GM19328 (cell line): ENCODE measurements around the gene KIF3C.
"Not testable (repeated sequence)": the region's sequence is repeated elsewhere in the genome, so short reads cannot be mapped to it uniquely, and the experiment has no call there.

Source experiments
- ATAC-seq: cut with Tn5 transposase; IDR thresholded peaks from one replicate; pipeline ENCODE4 v1.9.1; 2021; ENCODE audit warnings: mild to moderate bottlenecking, moderate library complexity; ENCODE audit not compliant: unreplicated experiment

The KIF3C gene

DNA sequence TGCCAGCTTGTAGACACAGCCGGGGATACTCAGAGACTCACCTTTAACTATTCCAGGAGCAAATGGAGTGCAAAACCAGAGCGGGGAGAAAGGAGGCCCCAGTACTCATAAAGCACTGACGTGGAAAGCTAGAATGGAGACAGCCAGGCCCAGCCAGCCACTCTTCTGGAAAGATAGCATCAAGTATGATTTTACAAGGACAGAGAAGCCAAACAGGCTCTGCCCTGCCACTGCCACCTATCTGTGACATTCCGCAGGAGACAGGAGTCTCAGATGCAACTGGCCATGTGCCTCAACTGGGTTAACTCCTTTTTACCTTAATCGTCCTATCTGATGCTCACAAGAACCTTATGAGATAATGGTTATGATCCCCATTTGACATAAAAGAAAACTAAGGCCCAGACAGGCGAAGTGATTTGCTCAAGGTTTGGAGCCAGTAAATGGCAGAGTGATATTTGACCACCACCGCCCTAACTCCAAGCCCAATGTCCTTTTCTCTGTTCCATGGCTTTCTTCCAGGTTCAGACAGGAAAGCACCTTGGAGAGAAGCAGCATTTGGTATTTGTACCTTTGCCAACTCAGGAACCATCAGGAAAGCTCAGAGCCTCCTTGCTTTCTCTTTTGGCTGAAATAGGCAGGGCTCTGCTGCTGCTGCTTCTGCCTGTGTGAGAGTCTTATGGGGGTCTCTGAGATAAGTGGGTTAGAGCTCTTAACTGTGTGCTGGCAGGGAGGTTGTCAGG lies 15.6 kb downstream of the KIF3C start:
- ATAC-seq, result no peak

- no peak for ATAC-seq
Measured at GRCh38 chr2:25964891-25965290, 17.4 kb downstream of the KIF3C start.

DNA sequence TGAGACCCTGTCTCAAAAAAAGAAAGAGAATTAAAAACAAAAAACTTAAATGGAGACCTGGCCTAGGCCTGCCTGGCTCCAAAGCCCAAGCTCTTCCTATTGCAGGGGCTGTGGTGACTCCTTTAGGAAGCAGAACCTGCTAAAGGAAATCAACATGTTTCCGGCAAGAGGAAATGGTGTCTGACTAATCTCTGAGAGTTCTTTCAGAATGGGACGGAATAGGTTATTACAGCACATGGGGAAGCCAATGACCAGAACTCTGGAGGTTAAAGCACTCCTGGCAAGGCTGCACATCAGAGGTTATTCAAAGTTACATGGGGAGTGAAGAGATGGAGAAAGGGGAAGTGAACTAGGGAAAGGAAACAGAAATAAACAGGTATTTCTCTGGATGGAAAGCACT lies 21.4 kb downstream of the KIF3C start:
- ATAC-seq, result no peak

GRCh38 chr2:25960396-25960795 lies 21.9 kb downstream of the KIF3C start:
- ATAC-seq, result no peak

GRCh38 chr2:25958611-25959010 lies 23.7 kb downstream of the KIF3C start:
- not testable (repeated sequence) for ATAC-seq

DNA sequence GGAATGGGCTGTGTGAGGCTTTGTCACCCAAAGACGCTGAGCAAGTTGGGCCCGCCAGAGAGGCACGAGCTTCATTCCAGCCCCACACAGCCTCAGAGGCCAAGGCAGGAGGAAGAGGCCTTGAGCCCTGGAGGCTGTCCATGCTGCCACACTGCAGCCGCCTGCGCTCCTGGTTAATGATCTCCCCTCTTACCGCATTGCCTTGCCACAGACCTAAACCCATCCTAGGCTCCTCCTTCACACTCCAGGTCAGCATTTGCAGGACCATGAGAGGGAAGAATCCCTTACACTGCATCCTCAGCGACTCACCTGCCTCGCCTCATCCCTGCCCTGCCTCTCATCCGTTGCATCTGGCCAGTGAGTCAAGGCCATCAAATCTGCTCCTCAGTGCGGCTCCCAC lies 24.6 kb downstream of the KIF3C start:
- no peak for ATAC-seq

- ATAC-seq, result no peak
Measured at GRCh38 chr2:25955869-25956535, 26.3 kb downstream of the KIF3C start.

GRCh38 chr2:25955036-25955435 lies 27.3 kb downstream of the KIF3C start:
- no peak for ATAC-seq

DNA sequence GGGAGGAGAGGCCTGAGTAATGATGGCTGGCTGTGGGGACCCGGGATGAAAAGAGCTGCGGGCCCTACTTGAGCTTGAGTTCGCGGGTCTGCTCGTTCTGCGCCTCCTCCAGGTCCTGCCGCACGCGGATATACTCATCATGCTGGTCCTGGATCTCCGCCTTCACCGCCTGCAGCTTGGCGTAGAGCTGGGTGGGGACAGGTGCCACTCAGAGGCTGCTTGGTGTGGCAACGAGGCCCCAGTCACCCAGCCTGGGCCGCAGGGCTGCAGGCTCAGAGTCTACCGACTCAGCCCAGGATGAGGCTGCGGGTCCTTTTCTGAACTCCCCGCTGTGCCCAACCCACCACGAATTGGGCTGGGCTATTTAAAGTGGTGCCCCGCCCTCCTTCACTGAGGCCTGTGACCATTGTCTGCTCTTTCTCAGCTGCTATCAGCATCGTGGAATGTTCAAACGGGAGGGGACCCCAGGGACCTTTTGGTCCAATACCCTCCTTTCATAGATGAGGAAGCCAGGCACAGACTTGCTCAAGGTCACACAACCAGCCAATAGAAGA lies 28.0 kb downstream of the KIF3C start:
- no peak for ATAC-seq

GRCh38 chr2:25951071-25951547 lies 31.2 kb downstream of the KIF3C start:
- no peak for ATAC-seq

GRCh38 chr2:25948437-25948836 lies 33.9 kb downstream of the KIF3C start:
- ATAC-seq, result no peak

DNA sequence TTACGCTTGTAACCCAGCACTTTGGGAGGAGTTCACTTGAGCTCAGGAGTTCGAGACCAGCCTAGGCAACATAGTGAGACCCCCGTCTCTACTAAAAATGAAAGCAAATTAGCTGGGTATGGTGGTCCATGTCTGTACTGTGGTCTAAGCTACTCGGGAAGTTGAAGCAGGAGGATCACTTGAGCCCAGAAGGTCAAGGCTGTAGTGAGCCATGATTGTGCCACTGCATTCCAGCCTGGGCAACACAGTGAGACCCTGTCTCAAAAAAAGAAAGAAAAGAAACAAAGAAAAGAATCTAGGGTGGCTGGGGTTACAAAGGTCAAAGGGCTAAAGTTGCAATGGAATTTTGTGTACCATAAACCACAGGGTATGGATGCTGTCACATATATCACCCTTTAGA lies 41.3 kb downstream of the KIF3C start:
- no peak for ATAC-seq

GRCh38 chr2:25939257-25939668 lies 43.0 kb downstream of the KIF3C start:
- ATAC-seq, result no peak

- ATAC-seq, result no peak
Measured at GRCh38 chr2:25938345-25938744, 44.0 kb downstream of the KIF3C start.

GRCh38 chr2:25936889-25937545 lies 45.3 kb downstream of the KIF3C start:
- no peak for ATAC-seq

GRCh38 chr2:25933622-25934021 lies 48.7 kb downstream of the KIF3C start:
- no peak for ATAC-seq

- ATAC-seq, result no peak
Measured at GRCh38 chr2:25929789-25930473, 52.4 kb downstream of the KIF3C start.

DNA sequence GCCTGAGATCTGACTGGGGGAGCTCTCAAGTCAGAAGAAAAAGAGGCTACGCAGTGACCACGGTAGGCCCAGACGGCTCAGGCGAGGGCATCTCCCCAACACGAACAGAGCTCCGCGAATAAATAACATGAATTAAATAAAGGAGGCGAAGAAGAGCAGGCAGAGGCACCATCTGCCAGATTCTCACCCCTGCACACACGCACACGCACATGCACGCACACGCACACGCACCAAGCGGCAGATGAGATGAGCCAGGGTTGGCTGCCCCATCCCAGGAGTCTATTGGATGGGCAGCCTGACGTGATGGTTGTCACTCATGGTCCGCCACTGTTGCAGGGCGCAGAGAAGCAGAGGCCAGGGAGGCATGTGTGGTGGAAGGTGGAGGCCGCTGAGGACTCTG lies 53.6 kb downstream of the KIF3C start:
- ATAC-seq, result no peak

DNA sequence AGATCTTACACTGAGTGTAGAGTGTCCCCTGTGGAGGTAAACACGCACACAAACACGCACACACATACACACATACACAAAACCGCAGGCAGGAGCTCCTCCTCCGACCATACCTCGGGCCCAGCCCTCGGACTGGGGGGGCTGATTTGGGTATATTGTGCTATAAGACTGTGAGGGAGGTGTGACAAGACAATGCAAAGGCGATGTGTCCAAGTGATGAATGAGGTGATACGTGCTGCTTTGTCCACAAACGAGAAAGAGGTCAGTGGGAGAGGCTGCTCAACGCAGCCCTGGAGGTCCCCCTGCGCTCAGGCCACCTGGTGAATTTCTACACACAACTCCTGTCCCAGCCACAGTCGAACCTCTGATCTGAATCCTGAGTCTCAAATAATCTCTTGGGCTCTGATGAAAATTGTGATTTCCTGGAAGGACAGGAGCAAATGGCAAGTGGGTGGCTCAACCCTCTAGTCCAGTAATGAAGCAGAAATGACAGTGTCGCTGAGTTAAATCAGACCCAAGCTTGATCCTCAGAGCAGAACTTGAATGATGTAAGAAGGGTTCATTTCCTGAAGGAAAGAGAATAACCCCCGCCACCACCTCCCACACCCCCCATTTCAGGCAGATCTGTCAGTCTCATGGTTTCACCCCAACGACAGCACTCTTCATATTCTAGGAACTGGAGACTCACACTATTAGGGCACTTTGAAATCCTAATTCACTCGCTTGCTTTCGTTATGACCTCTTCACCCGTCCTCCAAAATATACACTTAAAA lies 55.1 kb downstream of the KIF3C start:
- ATAC-seq, result no peak

DNA sequence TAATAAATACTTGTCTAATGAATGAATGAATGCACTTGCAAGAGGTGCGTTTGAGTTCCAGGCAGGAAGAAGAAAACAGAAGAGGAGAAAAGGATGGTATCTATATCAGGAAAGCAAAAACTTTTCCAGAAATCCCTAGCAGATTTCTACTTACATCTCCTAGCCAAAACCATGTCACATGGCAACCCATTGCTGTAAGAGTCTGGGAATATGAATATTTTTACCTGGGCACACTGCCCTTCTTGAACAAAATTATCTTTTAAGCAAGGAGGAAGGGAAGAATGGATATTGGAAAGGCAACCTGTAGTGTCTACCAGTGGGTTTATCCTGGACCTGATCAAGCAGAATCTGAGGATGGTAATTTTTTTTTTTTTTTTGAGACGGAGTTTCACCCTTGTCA lies 59.8 kb downstream of the KIF3C start:
- no peak for ATAC-seq
